ENCODE results near the gene BANF1.

DNA sequence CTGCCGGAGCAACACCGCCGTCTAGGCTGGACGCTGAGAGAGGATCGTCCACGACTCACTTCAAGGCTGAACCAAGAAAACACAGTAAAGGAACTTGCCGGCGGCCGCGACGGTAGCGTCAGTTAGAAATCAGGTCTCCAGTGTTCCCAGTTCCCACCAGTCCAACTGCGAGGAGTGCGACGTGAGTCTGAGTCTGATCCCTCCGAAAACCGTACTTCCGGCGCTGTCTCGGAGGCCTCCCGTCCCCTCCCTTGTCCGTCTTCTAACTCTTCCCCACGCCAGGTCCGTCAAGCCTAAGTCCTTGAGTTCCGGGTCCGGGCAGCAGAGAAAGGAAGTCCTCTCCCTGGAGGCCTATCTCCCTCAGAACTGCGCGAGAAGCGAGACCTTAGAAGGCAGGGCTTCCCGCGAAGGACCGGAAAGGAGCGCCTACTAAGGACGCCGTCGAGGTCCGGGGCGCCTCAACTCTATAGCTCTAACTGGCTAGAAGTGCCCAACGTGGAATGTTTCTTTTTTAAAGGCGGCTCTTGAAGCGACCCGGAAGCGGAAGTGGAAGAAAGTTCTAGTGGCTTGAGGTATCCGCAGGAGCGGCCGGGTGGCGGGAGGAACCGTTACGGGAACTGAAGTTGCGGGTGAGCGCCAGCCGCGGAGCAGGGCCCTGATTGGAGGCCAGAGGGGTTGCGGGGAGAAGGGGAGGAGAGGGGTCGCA, at the start of gene BANF1, which contains the start of gene EIF1AD:
- TF ChIP-seq POLR2A (IDR thresholded peaks at IDR 0.05): peak; percentile 57 to 69
- TF ChIP-seq, protein P1, sequence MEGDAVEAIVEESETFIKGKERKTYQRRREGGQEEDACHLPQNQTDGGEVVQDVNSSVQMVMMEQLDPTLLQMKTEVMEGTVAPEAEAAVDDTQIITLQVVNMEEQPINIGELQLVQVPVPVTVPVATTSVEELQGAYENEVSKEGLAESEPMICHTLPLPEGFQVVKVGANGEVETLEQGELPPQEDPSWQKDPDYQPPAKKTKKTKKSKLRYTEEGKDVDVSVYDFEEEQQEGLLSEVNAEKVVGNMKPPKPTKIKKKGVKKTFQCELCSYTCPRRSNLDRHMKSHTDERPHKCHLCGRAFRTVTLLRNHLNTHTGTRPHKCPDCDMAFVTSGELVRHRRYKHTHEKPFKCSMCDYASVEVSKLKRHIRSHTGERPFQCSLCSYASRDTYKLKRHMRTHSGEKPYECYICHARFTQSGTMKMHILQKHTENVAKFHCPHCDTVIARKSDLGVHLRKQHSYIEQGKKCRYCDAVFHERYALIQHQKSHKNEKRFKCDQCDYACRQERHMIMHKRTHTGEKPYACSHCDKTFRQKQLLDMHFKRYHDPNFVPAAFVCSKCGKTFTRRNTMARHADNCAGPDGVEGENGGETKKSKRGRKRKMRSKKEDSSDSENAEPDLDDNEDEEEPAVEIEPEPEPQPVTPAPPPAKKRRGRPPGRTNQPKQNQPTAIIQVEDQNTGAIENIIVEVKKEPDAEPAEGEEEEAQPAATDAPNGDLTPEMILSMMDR (IDR thresholded peaks at IDR 0.05): peak in 1 of 6 experiments; percentile 10
